HepG2 (cell line): Measurements from ENCODE around the gene WBP1. TPM values are rescaled to one million over a fixed set of nuclear protein-coding genes. Genes with fewer than 3 reads are reported as not detected.

ENCODE experiments used
- IKZF1 ChIP-seq: fragments of 450-650 bp; IDR thresholded peaks from 2 replicates; pipeline ENCODE4 v1.7.1; 2016
- NFAT5 ChIP-seq: sonication (generic); formaldehyde crosslinking; IDR thresholded peaks from 2 replicates; pipeline ENCODE4 v1.4.0; 2020; ENCODE audit warnings: missing genetic modification reagents
- NFKBIZ ChIP-seq: IDR thresholded peaks from 2 replicates; pipeline ENCODE4 v1.6.1; 2018; ENCODE audit warnings: missing genetic modification reagents, missing compliant biosample characterization
- PHF20 ChIP-seq: sonication (generic); formaldehyde crosslinking; IDR thresholded peaks from 2 replicates; pipeline ENCODE4 v1.5.0; 2020; ENCODE audit warnings: mild to moderate bottlenecking, missing genetic modification reagents
- PHF8 ChIP-seq: sonication (generic); formaldehyde crosslinking; IDR thresholded peaks from 2 replicates; pipeline ENCODE4 v1.5.0; 2020; ENCODE audit warnings: missing genetic modification reagents
- RFXAP ChIP-seq: sonication (generic); formaldehyde crosslinking; IDR thresholded peaks from 2 replicates; pipeline ENCODE4 v1.4.0; 2020; ENCODE audit warnings: missing genetic modification reagents, borderline replicate concordance
- RNF219 ChIP-seq: sonication (generic); formaldehyde crosslinking; IDR thresholded peaks from 2 replicates; pipeline ENCODE4 v1.5.0; 2020; ENCODE audit warnings: mild to moderate bottlenecking, missing genetic modification reagents
- ZFP41 ChIP-seq: sonication (generic); formaldehyde crosslinking; IDR thresholded peaks from 2 replicates; pipeline ENCODE4 v1.4.0; 2020; ENCODE audit warnings: mild to moderate bottlenecking, missing genetic modification reagents, borderline replicate concordance
- ZNF274 ChIP-seq: sonication (generic); formaldehyde crosslinking; IDR thresholded peaks from 2 replicates; pipeline ENCODE4 v1.5.1; 2020; ENCODE audit warnings: mild to moderate bottlenecking, missing genetic modification reagents
- ZNF337 ChIP-seq: sonication (generic); formaldehyde crosslinking; IDR thresholded peaks from 2 replicates; pipeline ENCODE4 v1.5.1; 2020; ENCODE audit warnings: missing genetic modification reagents, low read depth, mild to moderate bottlenecking, borderline replicate concordance
- ZNF562 ChIP-seq: sonication (generic); formaldehyde crosslinking; IDR thresholded peaks from 2 replicates; pipeline ENCODE4 v1.8.0; 2022; ENCODE audit warnings: missing genetic modification reagents, borderline replicate concordance
- ZNF564 ChIP-seq: sonication (generic); formaldehyde crosslinking; IDR thresholded peaks from 2 replicates; pipeline ENCODE4 v1.8.1; 2023; ENCODE audit warnings: mild to moderate bottlenecking, missing genetic modification reagents
- ZNF646 ChIP-seq: sonication (generic); formaldehyde crosslinking; IDR thresholded peaks from 2 replicates; pipeline ENCODE4 v1.9.0; 2021; ENCODE audit warnings: mild to moderate bottlenecking, missing genetic modification reagents
- ZNF776 ChIP-seq: sonication (generic); formaldehyde crosslinking; IDR thresholded peaks from 2 replicates; pipeline ENCODE4 v1.4.0; 2020; ENCODE audit warnings: mild to moderate bottlenecking, missing genetic modification reagents
- polyA plus RNA-seq, 8 experiments: library from polyadenylated mRNA; depleted of rRNA in 3 of 8; stranded (reverse) in 7 of 8; unstranded in 1 of 8; fragments of >200 nt; fragmentation: Illumina TruSeq in 4 of 8; extraction: Trizol in 4 of 8; gene quantifications; 2 replicates each; pipeline versions ENCODE4 v1.2.1 to v1.2.3, GENCODE V29; 2011 to 2016; ENCODE audit warnings: low read depth in 4 of 8, missing spikeins in 1 of 8, mixed read lengths in 1 of 8; ENCODE audit not compliant: insufficient read depth in 1 of 8
- total RNA-seq, 5 experiments: library from RNA; depleted of rRNA; stranded (reverse); fragments of >200 nt; fragmentation: Illumina TruSeq; extraction: Trizol; gene quantifications; 2 replicates each; pipeline ENCODE4 v1.2.3, GENCODE V29; 2016; ENCODE audit warnings: low read depth in 1 of 5

Gene WBP1
- total and polyA plus RNA-seq, 2 of the 13 experiments (the other 11 are each of a cell fraction or from before 2014, with no cell fraction given), result 38.8 to 85.7 TPM

GRCh38 chr2:74502720-74503505 is 44.7 kb downstream of the WBP1 start (continued):
- TF ChIP-seq RNF219 (CRISPR knock-in tag) (no peak), IKZF1 (no peak), NFAT5 (CRISPR knock-in tag) (no peak), PHF20 (CRISPR knock-in tag) (peak; percentile 50), ZNF646 (CRISPR knock-in tag) (peak; percentile 63; the same call in 1 of the 2 replicates), ZNF337 (CRISPR knock-in tag) (peak; percentile 82; the same call in 1 of the 2 replicates), NFKBIZ (peak; percentile 14; the same call in 1 of the 2 replicates), ZNF562 (CRISPR knock-in tag) (no peak), RFXAP (CRISPR knock-in tag) (peak; percentile 24; the same call in 1 of the 2 replicates), PHF8 (CRISPR knock-in tag) (peak; percentile 57), ZNF274 (CRISPR knock-in tag) (peak; percentile 60; the same call in 1 of the 2 replicates), ZNF776 (CRISPR knock-in tag) (peak; percentile 61; the same call in 1 of the 2 replicates), ZFP41 (0 out of 2 replicates have a peak, but pooled peaks have one; percentile 34), ZNF564 (CRISPR knock-in tag) (peak; percentile 78)
